ENCODE data around the gene CYP3A4. TPM values are rescaled to one million over a fixed set of nuclear protein-coding genes. Genes with fewer than 3 reads are reported as not detected.
"Not testable (repeated sequence)": the region's sequence is repeated elsewhere in the genome, so short reads cannot be mapped to it uniquely, and the experiment has no call there.

The CYP3A4 gene
- total RNA-seq, 1 donor from 2014 or later, result not detected

- intact Hi-C loops (cut with DNase I), result no loop called here
- Histone ChIP-seq H3K36me3 (no peaks in the 10 kb centered on the region), H3K9me3 (no peaks in the 10 kb centered on the region), H3K27ac (no peak overlapping the region), H3K27me3 (no peaks in the 10 kb centered on the region), H3K4me1 (no peaks in the 10 kb centered on the region), H3K4me3 (no peak overlapping the region)
- TF ChIP-seq CTCF (IDR thresholded peaks at IDR 0.05), result no peak
- ATAC-seq (no peak), DNase-seq (no peak)
Observed at GRCh38 chr7:99820408-99821027, 36.5 kb upstream of the CYP3A4 start.

DNA sequence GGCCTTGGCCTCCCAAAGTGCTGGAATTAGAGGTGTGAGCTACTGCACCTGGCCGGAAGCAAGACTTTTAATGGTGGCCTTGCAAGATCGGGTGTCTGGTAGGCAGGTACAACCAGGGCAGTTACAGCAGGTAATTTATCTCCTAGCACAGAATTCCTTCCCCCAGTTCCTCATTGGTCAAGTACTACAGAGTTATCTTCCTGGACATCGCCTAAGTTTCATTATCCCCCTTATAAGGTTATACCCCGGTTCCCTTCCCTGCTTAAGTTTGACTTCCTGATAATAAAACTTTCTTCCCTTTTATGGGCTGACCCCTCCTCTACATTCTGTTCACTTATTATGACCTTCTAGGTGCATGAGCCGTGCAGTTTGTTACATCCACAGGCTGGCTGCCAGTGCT is 24.8 kb upstream of the CYP3A4 start:
- no peak for TF ChIP-seq CTCF (IDR thresholded peaks at IDR 0.05)
- ATAC-seq (no peak), DNase-seq (no peak)
- no peak overlapping the region for H3K4me3 ChIP-seq
- intact Hi-C loops (cut with DNase I), result no loop called here
- no peaks in the 10 kb centered on the region for H3K4me1 ChIP-seq
- H3K27ac ChIP-seq, result no peak overlapping the region
- no peaks in the 10 kb centered on the region for H3K27me3 ChIP-seq
- H3K9me3 ChIP-seq, result no peaks in the 10 kb centered on the region
- H3K36me3 ChIP-seq, result no peaks in the 10 kb centered on the region

- intact Hi-C loops (cut with DNase I), result no loop called here
- H3K4me3 ChIP-seq, result no peak overlapping the region
- no peak for ATAC-seq
- no peaks in the 10 kb centered on the region for H3K27me3 ChIP-seq
- no peak for TF ChIP-seq CTCF (IDR thresholded peaks at IDR 0.05)
- DNase-seq, result no peak
- H3K36me3 ChIP-seq, result no peaks in the 10 kb centered on the region
- H3K9me3 ChIP-seq, result no peaks in the 10 kb centered on the region
- no peaks in the 10 kb centered on the region for H3K4me1 ChIP-seq
- H3K27ac ChIP-seq, result no peak overlapping the region
Observed at GRCh38 chr7:99806839-99807478, 23.0 kb upstream of the CYP3A4 start.

DNA sequence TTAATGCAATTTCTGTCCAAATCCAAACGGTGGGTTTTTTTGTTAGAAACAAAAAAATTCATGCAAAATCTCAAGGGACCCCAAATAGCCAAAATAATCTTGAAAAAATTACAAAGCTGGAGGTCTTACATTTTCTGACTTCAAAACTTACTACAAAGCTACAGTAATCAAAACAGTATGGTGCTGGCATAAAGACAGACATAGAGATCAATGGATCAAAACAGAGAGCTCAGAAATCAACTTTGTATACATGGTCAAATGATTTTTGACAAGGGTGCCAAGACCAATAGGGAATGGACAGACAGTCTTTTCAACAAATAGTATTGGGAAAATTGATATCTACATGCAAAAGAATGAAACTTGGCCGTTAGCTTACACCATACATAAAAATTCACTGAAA is 21.7 kb upstream of the CYP3A4 start:
- no peak for DNase-seq
- no peaks in the 10 kb centered on the region for H3K4me1 ChIP-seq
- intact Hi-C loops (cut with DNase I), result no loop called here
- H3K27me3 ChIP-seq, result no peaks in the 10 kb centered on the region
- no peak for TF ChIP-seq CTCF (IDR thresholded peaks at IDR 0.05)
- H3K4me3 ChIP-seq, result no peak overlapping the region
- no peaks in the 10 kb centered on the region for H3K9me3 ChIP-seq
- no peak overlapping the region for H3K27ac ChIP-seq
- H3K36me3 ChIP-seq, result no peaks in the 10 kb centered on the region
- ATAC-seq, result no peak

- DNase-seq; H3K27me3 ChIP-seq; H3K9me3 ChIP-seq; H3K4me3 ChIP-seq; H3K36me3 ChIP-seq; intact Hi-C loops (cut with DNase I); ATAC-seq; H3K27ac ChIP-seq; H3K4me1 ChIP-seq: not testable (repeated sequence)
Observed at GRCh38 chr7:99803118-99803517, 19.1 kb upstream of the CYP3A4 start.

GRCh38 chr7:99801407-99801806 is 17.4 kb upstream of the CYP3A4 start:
- H3K9me3 ChIP-seq; DNase-seq; H3K4me1 ChIP-seq; H3K27ac ChIP-seq; H3K27me3 ChIP-seq; H3K4me3 ChIP-seq; intact Hi-C loops (cut with DNase I); ATAC-seq; H3K36me3 ChIP-seq: not testable (repeated sequence)

All from upper lobe of right lung (tissue), 1 donor.